H9 (cell line): ENCODE results near the gene ITPR2. TPM values are rescaled to one million over a fixed set of nuclear protein-coding genes. Genes with fewer than 3 reads are reported as not detected.

ENCODE experiments used
- DNase-seq: peaks from one replicate; pipeline ENCODE4 v3.0.0-alpha.2; 2017
- H2AFZ ChIP-seq: one replicate; pipeline ENCODE4 v1.6.1; 2013; ENCODE audit warnings: mild to moderate bottlenecking, low read length, control low read depth, moderate library complexity
- H2AK5ac ChIP-seq: 2 replicates; pipeline ENCODE4 v1.6.1; 2013; ENCODE audit warnings: low read length, control low read depth, mixed read lengths; ENCODE audit not compliant: insufficient read length
- H2BK120ac ChIP-seq: one replicate; pipeline ENCODE4 v1.6.1; 2013; ENCODE audit warnings: low read depth, mild to moderate bottlenecking, low read length, control low read depth, inconsistent platforms; ENCODE audit not compliant: poor library complexity, severe bottlenecking
- H2BK12ac ChIP-seq: 2 replicates; pipeline ENCODE4 v1.6.1; 2013; ENCODE audit warnings: low read length, control low read depth, mixed read lengths, low read depth; ENCODE audit not compliant: insufficient read length
- H2BK15ac ChIP-seq: 2 replicates; pipeline ENCODE4 v1.6.1; 2013; ENCODE audit warnings: low read depth, low read length, control low read depth
- H2BK20ac ChIP-seq: one replicate; pipeline ENCODE4 v1.6.1; 2013; ENCODE audit warnings: low read depth, mild to moderate bottlenecking, low read length, control low read depth, inconsistent platforms; ENCODE audit not compliant: poor library complexity, severe bottlenecking
- H2BK5ac ChIP-seq: 2 replicates; pipeline ENCODE4 v1.6.1; 2013; ENCODE audit warnings: low read length, control low read depth, mixed read lengths; ENCODE audit not compliant: insufficient read length
- H3K14ac ChIP-seq: 2 replicates; pipeline ENCODE4 v1.6.1; 2013; ENCODE audit warnings: low read length, control low read depth; ENCODE audit not compliant: insufficient read depth
- H3K18ac ChIP-seq: 2 replicates; pipeline ENCODE4 v1.6.1; 2013; ENCODE audit warnings: low read depth, mild to moderate bottlenecking, mixed read lengths, low read length, control low read depth; ENCODE audit not compliant: insufficient read length
- H3K23ac ChIP-seq: 2 replicates; pipeline ENCODE4 v1.6.1; 2013; ENCODE audit warnings: low read length, control low read depth, mixed read lengths, low read depth; ENCODE audit not compliant: insufficient read length
- H3K23me2 ChIP-seq: 2 replicates; pipeline ENCODE4 v1.6.1; 2013; ENCODE audit warnings: low read depth, mild to moderate bottlenecking, mixed read lengths, low read length, control low read depth; ENCODE audit not compliant: insufficient read length, poor library complexity, severe bottlenecking
- H3K27ac ChIP-seq: 2 replicates; pipeline ENCODE4 v1.5.1; 2013; ENCODE audit warnings: low read length, control low read depth, mixed read lengths, low read depth; ENCODE audit not compliant: insufficient read length
- H3K27me3 ChIP-seq: 2 replicates; pipeline ENCODE4 v1.6.1; 2013; ENCODE audit warnings: low read length, control low read depth, inconsistent platforms; ENCODE audit not compliant: insufficient read depth
- H3K4ac ChIP-seq: 2 replicates; pipeline ENCODE4 v1.6.1; 2013; ENCODE audit warnings: low read depth, mild to moderate bottlenecking, control low read depth, inconsistent platforms, low read length, moderate library complexity
- H3K4me1 ChIP-seq: 2 replicates; pipeline ENCODE4 v1.6.1; 2013; ENCODE audit warnings: low read length, control low read depth, inconsistent platforms; ENCODE audit not compliant: insufficient read depth
- H3K4me2 ChIP-seq: 2 replicates; pipeline ENCODE4 v1.6.1; 2013; ENCODE audit warnings: low read length, control low read depth, mixed read lengths; ENCODE audit not compliant: insufficient read length, insufficient read depth
- H3K56ac ChIP-seq: 2 replicates; pipeline ENCODE4 v1.6.1; 2013; ENCODE audit warnings: low read depth, mild to moderate bottlenecking, mixed read lengths, low read length, control low read depth; ENCODE audit not compliant: insufficient read length
- H3K79me1 ChIP-seq: 2 replicates; pipeline ENCODE4 v1.6.1; 2013; ENCODE audit warnings: low read depth, mild to moderate bottlenecking, moderate library complexity, low read length, control low read depth, inconsistent platforms; ENCODE audit not compliant: insufficient read depth, poor library complexity, severe bottlenecking
- H3K79me2 ChIP-seq: 2 replicates; pipeline ENCODE4 v1.6.1; 2013; ENCODE audit warnings: low read length, control low read depth, inconsistent platforms; ENCODE audit not compliant: insufficient read depth
- H3K9ac ChIP-seq: 2 replicates; pipeline ENCODE4 v1.6.1; 2013; ENCODE audit warnings: low read length, control low read depth, mixed read lengths; ENCODE audit not compliant: insufficient read length; ENCODE audit errors: extremely low read depth
- H3K9me3 ChIP-seq: one replicate; pipeline ENCODE4 v1.6.1; 2013; ENCODE audit warnings: low read depth, low read length, inconsistent platforms; ENCODE audit not compliant: control insufficient read depth
- H3T11ph ChIP-seq: one replicate; pipeline ENCODE4 v1.6.1; 2013; ENCODE audit warnings: mild to moderate bottlenecking, low read length, control low read depth, inconsistent platforms
- H4K20me1 ChIP-seq: one replicate; pipeline ENCODE4 v1.6.1; 2013; ENCODE audit not compliant: control insufficient read depth, insufficient read length, insufficient read depth
- H4K5ac ChIP-seq: 2 replicates; pipeline ENCODE4 v1.6.1; 2013; ENCODE audit warnings: low read depth, mild to moderate bottlenecking, mixed read lengths, low read length, control low read depth; ENCODE audit not compliant: insufficient read length
- H4K8ac ChIP-seq: replicated peaks from 2 replicates; pipeline ENCODE4 v1.6.1; 2013; ENCODE audit warnings: low read length, control low read depth, mixed read lengths, low read depth; ENCODE audit not compliant: insufficient read length
- H4K91ac ChIP-seq: 2 replicates; pipeline ENCODE4 v1.6.1; 2013; ENCODE audit warnings: low read depth, mild to moderate bottlenecking, moderate library complexity, mixed read lengths, low read length, control low read depth; ENCODE audit not compliant: insufficient read length
- H3K27ac Mint-ChIP-seq, 3 experiments: 2 replicates in 2 of 3; 3 replicates in 1 of 3; pipeline ENCODE4 v1.8.0; 2020 to 2021; ENCODE audit warnings: mixed read lengths in 3 of 3, mild to moderate bottlenecking in 1 of 3, moderate library complexity in 1 of 3
- H3K27me3 Mint-ChIP-seq: 2 replicates; pipeline ENCODE4 v1.8.0; 2021; ENCODE audit warnings: low read depth, mild to moderate bottlenecking, moderate library complexity, mixed read lengths
- H3K36me3 Mint-ChIP-seq, 3 experiments: 2 replicates in 2 of 3; 3 replicates in 1 of 3; pipeline ENCODE4 v1.8.0; 2020 to 2021; ENCODE audit warnings: low read depth in 3 of 3, mixed read lengths in 3 of 3; ENCODE audit not compliant: insufficient read depth in 1 of 3
- H3K4me1 Mint-ChIP-seq, 2 experiments: 2 replicates each; pipeline ENCODE4 v1.8.0; 2020; ENCODE audit warnings: mixed read lengths in 2 of 2
- H3K4me3 Mint-ChIP-seq, 2 experiments: 2 replicates in 1 of 2; 3 replicates in 1 of 2; pipeline ENCODE4 v1.8.0; 2020 to 2021; ENCODE audit warnings: mild to moderate bottlenecking in 2 of 2, mixed read lengths in 2 of 2, moderate library complexity in 1 of 2
- H3K9me3 Mint-ChIP-seq, 2 experiments: 2 replicates in 1 of 2; 3 replicates in 1 of 2; pipeline ENCODE4 v1.8.0; 2020; ENCODE audit warnings: mild to moderate bottlenecking in 2 of 2, mixed read lengths in 2 of 2, moderate library complexity in 1 of 2
- CTCF ChIP-seq: fragments of 200-600 bp; sonication (generic); conservative IDR thresholded peaks from 3 replicates; pipeline ENCODE4 v1.8.0; 2021; ENCODE audit warnings: antibody characterized with exemption, mild to moderate bottlenecking
- WGBS: extraction: QIAGEN DNeasy Blood & Tissue Kit; methylation state at CpG from one replicate; pipeline ENCODE4 v1.1.7; 2013; ENCODE audit warnings: missing lambda C conversion rate, low lambda C conversion rate, mixed read lengths; ENCODE audit not compliant: insufficient read length; ENCODE audit errors: extremely low coverage; 5-methylcytosine and 5-hydroxymethylcytosine counted together
- total RNA-seq: library from RNA; stranded (reverse); gene quantifications from 2 replicates; pipeline ENCODE4 v1.2.1, GENCODE V29; 2021

The ITPR2 gene
- total RNA-seq, 1 experiment from 2014 or later = 14.8 TPM

- peaks cover 2 to 8% of the 10 kb centered on the region in 2 experiments; a peak in 3 of 5 replicates for H3K9me3 Mint-ChIP-seq
- no peaks in the 10 kb centered on the region for H3K23me2 ChIP-seq
- no peak overlapping the region for H3K4me2 ChIP-seq
- no peak overlapping the region for H3K27ac ChIP-seq
- no peak overlapping the region for H3K18ac ChIP-seq
- no peak overlapping the region for H4K5ac ChIP-seq
- no peak overlapping the region for H3K4ac ChIP-seq
- no peak for DNase-seq
- H3K4me1 Mint-ChIP-seq = peaks cover 20 to 32% of the 10 kb centered on the region in 2 experiments
- no peak overlapping the region for H3K14ac ChIP-seq
- no peak overlapping the region for H2BK15ac ChIP-seq
- no CpG with 5 or more reads among the region's 4 CpGs for WGBS
- TF ChIP-seq CTCF = no peak
- no peak overlapping the region for H3K4me3 Mint-ChIP-seq
- H3K36me3 Mint-ChIP-seq = peaks cover 2 to 7% (median 4%) of the 10 kb centered on the region in 3 experiments; a peak in 5 of 7 replicates
- H3K9ac ChIP-seq = no peak overlapping the region
- H2BK120ac ChIP-seq = no peak overlapping the region
- H4K8ac ChIP-seq = no peak overlapping the region
- no peaks in the 10 kb centered on the region for H3K27me3 ChIP-seq
- peaks cover 16% of the 10 kb centered on the region; the same call in 1 of the 2 replicates for H3K4me1 ChIP-seq
- no peaks in the 10 kb centered on the region for H3K79me1 ChIP-seq
- H3K79me2 ChIP-seq = peaks cover 4% of the 10 kb centered on the region; the same call in 1 of the 2 replicates
- H3K9me3 ChIP-seq = no peaks in the 10 kb centered on the region
- H2AK5ac ChIP-seq = no peak overlapping the region
- no peaks in the 10 kb centered on the region for H4K20me1 ChIP-seq
- H2BK5ac ChIP-seq = no peak overlapping the region
- H2BK20ac ChIP-seq = no peak overlapping the region
- H4K91ac ChIP-seq = no peak overlapping the region
- no peak overlapping the region for H2BK12ac ChIP-seq
- H2AFZ ChIP-seq = no peak overlapping the region
- no peaks in the 10 kb centered on the region for H3K27me3 Mint-ChIP-seq
- no peak overlapping the region for H3K56ac ChIP-seq
- H3K23ac ChIP-seq = no peak overlapping the region
- no peak overlapping the region; a peak in 1 of 7 replicates for H3K27ac Mint-ChIP-seq
- H3T11ph ChIP-seq = no peak overlapping the region
These were observed 84.1 kb downstream of the ITPR2 start for GRCh38 chr12:26748741-26749431.
